Body of pancreas (tissue), 4 donors: ENCODE measurements around the gene TMPRSS13.

Source experiments
- POLR2A ChIP-seq, 3 donors: fragments of 450-650 bp; IDR thresholded peaks; one replicate each; pipeline ENCODE4 v1.6.1; 2016; ENCODE audit warnings: antibody characterized with exemption in 3 of 3, mild to moderate bottlenecking in 2 of 3
- TF ChIP-seq, protein P1 (sequence below), 7 experiments: fragments of 450-650 bp in 4 of 7; fragments of 200-600 bp in 3 of 7; sonication (generic) in 3 of 7; IDR thresholded peaks; one replicate each; pipeline ENCODE4 v1.5.1; 2016 to 2019; ENCODE audit warnings: antibody characterized with exemption in 7 of 7

DNA sequence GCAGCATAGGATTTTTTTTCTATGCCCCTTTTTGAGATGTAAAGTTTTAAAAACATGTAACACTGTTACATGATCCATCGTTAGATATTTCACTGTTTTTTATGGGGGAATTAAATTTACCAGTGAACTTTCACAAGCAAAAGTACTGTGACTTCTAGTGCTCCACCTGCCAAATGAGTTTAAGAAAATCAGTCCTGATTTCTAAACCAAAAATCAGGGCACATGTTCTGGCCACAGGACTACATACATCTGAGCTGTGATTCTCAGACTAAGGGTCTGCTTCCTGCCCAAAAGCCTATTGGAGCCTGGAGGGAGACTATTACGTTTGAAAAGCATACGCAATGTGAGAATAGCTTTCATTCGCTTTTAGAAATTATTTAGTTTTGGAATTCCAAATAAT is 22.5 kb downstream of the TMPRSS13 start:
- TF ChIP-seq, protein P1, sequence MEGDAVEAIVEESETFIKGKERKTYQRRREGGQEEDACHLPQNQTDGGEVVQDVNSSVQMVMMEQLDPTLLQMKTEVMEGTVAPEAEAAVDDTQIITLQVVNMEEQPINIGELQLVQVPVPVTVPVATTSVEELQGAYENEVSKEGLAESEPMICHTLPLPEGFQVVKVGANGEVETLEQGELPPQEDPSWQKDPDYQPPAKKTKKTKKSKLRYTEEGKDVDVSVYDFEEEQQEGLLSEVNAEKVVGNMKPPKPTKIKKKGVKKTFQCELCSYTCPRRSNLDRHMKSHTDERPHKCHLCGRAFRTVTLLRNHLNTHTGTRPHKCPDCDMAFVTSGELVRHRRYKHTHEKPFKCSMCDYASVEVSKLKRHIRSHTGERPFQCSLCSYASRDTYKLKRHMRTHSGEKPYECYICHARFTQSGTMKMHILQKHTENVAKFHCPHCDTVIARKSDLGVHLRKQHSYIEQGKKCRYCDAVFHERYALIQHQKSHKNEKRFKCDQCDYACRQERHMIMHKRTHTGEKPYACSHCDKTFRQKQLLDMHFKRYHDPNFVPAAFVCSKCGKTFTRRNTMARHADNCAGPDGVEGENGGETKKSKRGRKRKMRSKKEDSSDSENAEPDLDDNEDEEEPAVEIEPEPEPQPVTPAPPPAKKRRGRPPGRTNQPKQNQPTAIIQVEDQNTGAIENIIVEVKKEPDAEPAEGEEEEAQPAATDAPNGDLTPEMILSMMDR (IDR thresholded peaks at IDR 0.05) = no peak
- TF ChIP-seq POLR2A (IDR thresholded peaks at IDR 0.05) = no peak
